HG03280 (cell line): ENCODE data around the gene SLC13A3.

Experiments used
- ATAC-seq: cut with Tn5 transposase; IDR thresholded peaks from one replicate; pipeline ENCODE4 v1.9.1; 2021; ENCODE audit warnings: mild to moderate bottlenecking, moderate library complexity; ENCODE audit not compliant: unreplicated experiment

SLC13A3 gene

GRCh38 chr20:46562373-46563169 is 88.7 kb downstream of the SLC13A3 start:
- ATAC-seq: peak; percentile 70

GRCh38 chr20:46562009-46562372 is 89.3 kb downstream of the SLC13A3 start:
- ATAC-seq: peak; percentile 24

GRCh38 chr20:46559685-46560440 is 91.4 kb downstream of the SLC13A3 start:
- ATAC-seq: no peak

- ATAC-seq: no peak
Measured at GRCh38 chr20:46559001-46559400, 92.3 kb downstream of the SLC13A3 start.

- no peak for ATAC-seq
Measured at GRCh38 chr20:46558511-46558959, 92.7 kb downstream of the SLC13A3 start.

- ATAC-seq: no peak
Measured at GRCh38 chr20:46557231-46557956, 93.9 kb downstream of the SLC13A3 start.

GRCh38 chr20:46555370-46555956 is 95.8 kb downstream of the SLC13A3 start:
- ATAC-seq: no peak

GRCh38 chr20:46554828-46555227 is 96.4 kb downstream of the SLC13A3 start:
- no peak for ATAC-seq

- no peak for ATAC-seq
Measured at GRCh38 chr20:46553926-46554325, 97.3 kb downstream of the SLC13A3 start.

GRCh38 chr20:46552460-46553420 is 98.5 kb downstream of the SLC13A3 start:
- ATAC-seq: peak; percentile 65

GRCh38 chr20:46551522-46552381 is 99.5 kb downstream of the SLC13A3 start:
- ATAC-seq: no peak

- no peak for ATAC-seq
Measured at GRCh38 chr20:46550461-46550860, 100.8 kb downstream of the SLC13A3 start, which contains the start of gene OCSTAMP. Gene OCSTAMP, minus strand, starts transcription at chr20:46550654. Its CDS starts 94 bp downstream, at chr20:46550560.

GRCh38 chr20:46549188-46549972 is 101.9 kb downstream of the SLC13A3 start:
- ATAC-seq: no peak

- no peak for ATAC-seq
Measured at GRCh38 chr20:46548688-46549087, 102.6 kb downstream of the SLC13A3 start.

- no peak for ATAC-seq
Measured at GRCh38 chr20:46547995-46548394, 103.3 kb downstream of the SLC13A3 start.

- ATAC-seq: no peak
Measured at GRCh38 chr20:46546936-46547335, 104.3 kb downstream of the SLC13A3 start.

- ATAC-seq: no peak
Measured at GRCh38 chr20:46546298-46546697, 105.0 kb downstream of the SLC13A3 start.

GRCh38 chr20:46545827-46546138 is 105.5 kb downstream of the SLC13A3 start:
- no peak for ATAC-seq
